ENCODE measurements around the gene MIDN. TPM values are rescaled to one million over a fixed set of nuclear protein-coding genes. Genes with fewer than 3 reads are reported as not detected.

MIDN gene
- total RNA-seq, 1 experiment from 2014 or later: 7.2 TPM

GRCh38 chr19:1290703-1291651, 42.6 kb downstream of the MIDN start:
- no peaks in the 10 kb centered on the region for H3K9me3 ChIP-seq (replicated peaks)
- no peak for DNase-seq (ENCODE audit: low read depth in 1 of 2, low spot score in 2 of 2)
- peaks cover 71% of the 10 kb centered on the region for H3K27me3 ChIP-seq (replicated peaks)
- H3K27ac ChIP-seq: no peak overlapping the region
- no peaks in the 10 kb centered on the region for H3K36me3 ChIP-seq
- peaks cover 16% of the 10 kb centered on the region; the same call in 1 of the 2 replicates for H3K4me1 ChIP-seq (replicated peaks)
- no peak overlapping the region for H3K4me3 ChIP-seq

GRCh38 chr19:1291761-1292418, 43.5 kb downstream of the MIDN start:
- Histone ChIP-seq H3K9me3 (replicated peaks) (no peaks in the 10 kb centered on the region), H3K4me1 (replicated peaks) (peaks cover 12% of the 10 kb centered on the region; the same call in 1 of the 2 replicates), H3K27ac (no peak overlapping the region), H3K4me3 (no peak overlapping the region), H3K27me3 (replicated peaks) (peaks cover 64% of the 10 kb centered on the region), H3K36me3 (no peaks in the 10 kb centered on the region)
- no peak for DNase-seq (ENCODE audit: low read depth in 1 of 2, low spot score in 2 of 2)

- DNase-seq (ENCODE audit: low read depth in 1 of 2, low spot score in 2 of 2): no peak
- Histone ChIP-seq H3K9me3 (replicated peaks) (no peaks in the 10 kb centered on the region), H3K36me3 (no peaks in the 10 kb centered on the region), H3K27me3 (replicated peaks) (peaks cover 57% of the 10 kb centered on the region), H3K4me3 (no peak overlapping the region), H3K4me1 (replicated peaks) (peaks cover 9% of the 10 kb centered on the region; the same call in 1 of the 2 replicates), H3K27ac (no peak overlapping the region)
Observed at GRCh38 chr19:1292419-1293151, 44.2 kb downstream of the MIDN start.

GRCh38 chr19:1293782-1294604, 45.6 kb downstream of the MIDN start:
- no peak overlapping the region for H3K27ac ChIP-seq
- peaks cover 4% of the 10 kb centered on the region; the same call in 1 of the 2 replicates for H3K4me1 ChIP-seq (replicated peaks)
- H3K4me3 ChIP-seq: no peak overlapping the region
- DNase-seq (ENCODE audit: low read depth in 1 of 2, low spot score in 2 of 2): no peak
- no peaks in the 10 kb centered on the region for H3K9me3 ChIP-seq (replicated peaks)
- no peaks in the 10 kb centered on the region for H3K36me3 ChIP-seq
- H3K27me3 ChIP-seq (replicated peaks): peaks cover 43% of the 10 kb centered on the region

- no peak overlapping the region for H3K27ac ChIP-seq
- DNase-seq (ENCODE audit: low read depth in 1 of 2, low spot score in 2 of 2): no peak
- no peaks in the 10 kb centered on the region for H3K36me3 ChIP-seq
- no peaks in the 10 kb centered on the region for H3K9me3 ChIP-seq (replicated peaks)
- H3K4me1 ChIP-seq (replicated peaks): peaks cover 4% of the 10 kb centered on the region; the same call in 1 of the 2 replicates
- peaks cover 36% of the 10 kb centered on the region for H3K27me3 ChIP-seq (replicated peaks)
- H3K4me3 ChIP-seq: no peak overlapping the region
Observed at GRCh38 chr19:1294688-1295087, 46.3 kb downstream of the MIDN start.

- H3K4me3 ChIP-seq: no peak overlapping the region
- peaks cover 29% of the 10 kb centered on the region for H3K27me3 ChIP-seq (replicated peaks)
- no peak overlapping the region for H3K27ac ChIP-seq
- H3K36me3 ChIP-seq: no peaks in the 10 kb centered on the region
- no peaks in the 10 kb centered on the region for H3K9me3 ChIP-seq (replicated peaks)
- no peak for DNase-seq (ENCODE audit: low read depth in 1 of 2, low spot score in 2 of 2)
- peaks cover 4% of the 10 kb centered on the region; the same call in 1 of the 2 replicates for H3K4me1 ChIP-seq (replicated peaks)
Observed at GRCh38 chr19:1295169-1296012, 47.0 kb downstream of the MIDN start.

- Histone ChIP-seq H3K4me1 (replicated peaks) (no peaks in the 10 kb centered on the region), H3K36me3 (no peaks in the 10 kb centered on the region), H3K9me3 (replicated peaks) (no peaks in the 10 kb centered on the region), H3K4me3 (no peak overlapping the region), H3K27me3 (replicated peaks) (peaks cover 22% of the 10 kb centered on the region), H3K27ac (no peak overlapping the region)
- DNase-seq (ENCODE audit: low read depth in 1 of 2, low spot score in 2 of 2): no peak
Observed at GRCh38 chr19:1296078-1296477, 47.7 kb downstream of the MIDN start.

- Histone ChIP-seq H3K27ac (no peak overlapping the region), H3K9me3 (replicated peaks) (no peaks in the 10 kb centered on the region), H3K4me1 (replicated peaks) (no peaks in the 10 kb centered on the region), H3K4me3 (no peak overlapping the region), H3K27me3 (replicated peaks) (peaks cover 16% of the 10 kb centered on the region), H3K36me3 (no peaks in the 10 kb centered on the region)
- DNase-seq (ENCODE audit: low read depth in 1 of 2, low spot score in 2 of 2): no peak
Observed at GRCh38 chr19:1296575-1297271, 48.3 kb downstream of the MIDN start.

GRCh38 chr19:1298235-1298634, 49.9 kb downstream of the MIDN start:
- DNase-seq (ENCODE audit: low read depth in 1 of 2, low spot score in 2 of 2): no peak
- Histone ChIP-seq H3K9me3 (replicated peaks) (no peaks in the 10 kb centered on the region), H3K27ac (no peak overlapping the region), H3K4me3 (no peak overlapping the region), H3K36me3 (no peaks in the 10 kb centered on the region), H3K4me1 (replicated peaks) (no peaks in the 10 kb centered on the region), H3K27me3 (replicated peaks) (peaks cover 3% of the 10 kb centered on the region; the same call in 1 of the 2 replicates)

- DNase-seq (ENCODE audit: low read depth in 1 of 2, low spot score in 2 of 2): no peak
- Histone ChIP-seq H3K9me3 (replicated peaks) (no peaks in the 10 kb centered on the region), H3K36me3 (no peaks in the 10 kb centered on the region), H3K4me3 (no peak overlapping the region), H3K4me1 (replicated peaks) (no peaks in the 10 kb centered on the region), H3K27me3 (replicated peaks) (no peaks in the 10 kb centered on the region), H3K27ac (no peak overlapping the region)
Observed at GRCh38 chr19:1299801-1300200, 51.4 kb downstream of the MIDN start.

GRCh38 chr19:1300744-1301490, 52.5 kb downstream of the MIDN start:
- no peaks in the 10 kb centered on the region for H3K36me3 ChIP-seq

More at GRCh38 chr19:1300744-1301490, 52.5 kb downstream of the MIDN start:
- Histone ChIP-seq H3K9me3 (replicated peaks) (no peaks in the 10 kb centered on the region), H3K27ac (no peak overlapping the region), H3K27me3 (replicated peaks) (no peaks in the 10 kb centered on the region), H3K4me1 (replicated peaks) (no peaks in the 10 kb centered on the region), H3K4me3 (no peak overlapping the region)
- DNase-seq (ENCODE audit: low read depth in 1 of 2, low spot score in 2 of 2): no peak

Measured in SJSA1 (cell line).